HepG2 (cell line): ENCODE data around the gene ALPK3. TPM values are rescaled to one million over a fixed set of nuclear protein-coding genes. Genes with fewer than 3 reads are reported as not detected.
A peak's percentile ranks its signal among the peaks of the same experiment; 100 is the strongest.

ENCODE experiments used
- E2F2 ChIP-seq: sonication (generic); formaldehyde crosslinking; IDR thresholded peaks from 2 replicates; pipeline ENCODE4 v1.4.0; 2020; ENCODE audit warnings: missing genetic modification reagents, borderline replicate concordance
- FUBP1 ChIP-seq: sonication (generic); formaldehyde crosslinking; IDR thresholded peaks from 2 replicates; pipeline ENCODE4 v1.5.1; 2020; ENCODE audit warnings: missing genetic modification reagents, mild to moderate bottlenecking, borderline replicate concordance
- HOXA9 ChIP-seq: sonication (generic); formaldehyde crosslinking; IDR thresholded peaks from 2 replicates; pipeline ENCODE4 v1.8.1; 2022; ENCODE audit warnings: missing genetic modification reagents, mild to moderate bottlenecking, moderate library complexity, borderline replicate concordance
- IKZF1 ChIP-seq: fragments of 450-650 bp; IDR thresholded peaks from 2 replicates; pipeline ENCODE4 v1.7.1; 2016
- MAF1 ChIP-seq: sonication (generic); formaldehyde crosslinking; IDR thresholded peaks from 2 replicates; pipeline ENCODE4 v1.5.0; 2020; ENCODE audit warnings: missing genetic modification reagents, borderline replicate concordance
- MAFK ChIP-seq, 2 experiments: IDR thresholded peaks in 1 of 2; conservative IDR thresholded peaks in 1 of 2; 2 replicates each; pipeline ENCODE4 v1.6.1; 2011; ENCODE audit warnings: improper control_type of control experiment in 2 of 2, low read length in 2 of 2
- SCMH1 ChIP-seq: sonication (generic); formaldehyde crosslinking; IDR thresholded peaks from 2 replicates; pipeline ENCODE4 v1.9.0; 2021; ENCODE audit warnings: missing genetic modification reagents, mild to moderate bottlenecking, borderline replicate concordance
- SNRNP70 ChIP-seq: fragments of 200-400 bp; formaldehyde crosslinking; IDR thresholded peaks from 2 replicates; pipeline ENCODE4 v1.6.1; 2017; ENCODE audit warnings: mild to moderate bottlenecking, low read depth, low read length, moderate library complexity
- ZNF318 ChIP-seq: sonication (generic); formaldehyde crosslinking; IDR thresholded peaks from 2 replicates; pipeline ENCODE4 v1.4.0; 2020; ENCODE audit warnings: mild to moderate bottlenecking, missing genetic modification reagents
- ZNF749 ChIP-seq: sonication (generic); formaldehyde crosslinking; IDR thresholded peaks from 2 replicates; pipeline ENCODE4 v1.8.0; 2022; ENCODE audit warnings: mild to moderate bottlenecking, missing genetic modification reagents, moderate library complexity, borderline replicate concordance
- ZNF770 ChIP-seq: sonication (generic); formaldehyde crosslinking; IDR thresholded peaks from 2 replicates; pipeline ENCODE4 v1.5.0; 2020; ENCODE audit warnings: mild to moderate bottlenecking, missing genetic modification reagents
- ZUFSP ChIP-seq: sonication (generic); formaldehyde crosslinking; IDR thresholded peaks from 2 replicates; pipeline ENCODE4 v1.9.0; 2021; ENCODE audit warnings: missing genetic modification reagents, mild to moderate bottlenecking, borderline replicate concordance
- polyA plus RNA-seq, 8 experiments: library from polyadenylated mRNA; depleted of rRNA in 3 of 8; stranded (reverse) in 7 of 8; unstranded in 1 of 8; fragments of >200 nt; fragmentation: Illumina TruSeq in 4 of 8; extraction: Trizol in 4 of 8; gene quantifications; 2 replicates each; pipeline versions ENCODE4 v1.2.1 to v1.2.3, GENCODE V29; 2011 to 2016; ENCODE audit warnings: low read depth in 4 of 8, missing spikeins in 1 of 8, mixed read lengths in 1 of 8; ENCODE audit not compliant: insufficient read depth in 1 of 8
- total RNA-seq, 5 experiments: library from RNA; depleted of rRNA; stranded (reverse); fragments of >200 nt; fragmentation: Illumina TruSeq; extraction: Trizol; gene quantifications; 2 replicates each; pipeline ENCODE4 v1.2.3, GENCODE V29; 2016; ENCODE audit warnings: low read depth in 1 of 5

The ALPK3 gene
- total and polyA plus RNA-seq, 2 of the 13 experiments (the other 11 are each of a cell fraction or from before 2014, with no cell fraction given): 0.04 to 0.42 TPM

GRCh38 chr15:84868037-84868880 lies 51.1 kb downstream of the ALPK3 start (continued):
- TF ChIP-seq ZNF318 (CRISPR knock-in tag): no peak
- TF ChIP-seq SNRNP70: no peak
- TF ChIP-seq SCMH1 (CRISPR knock-in tag): no peak
- no peak for TF ChIP-seq HOXA9 (CRISPR knock-in tag)
- no peak for TF ChIP-seq ZUFSP
- no peak for TF ChIP-seq E2F2
- no peak for TF ChIP-seq IKZF1
- TF ChIP-seq FUBP1 (CRISPR knock-in tag): no peak
- TF ChIP-seq ZNF749 (CRISPR knock-in tag): no peak
- no peak for TF ChIP-seq MAFK (conservative IDR thresholded peaks at IDR 0.05 in 1 of 2, IDR thresholded peaks at IDR 0.05 in 1 of 2; ENCODE audit: low read length in 2 of 2)
- TF ChIP-seq MAF1 (CRISPR knock-in tag): no peak
- peak; percentile 91 for TF ChIP-seq ZNF770
